Gastrocnemius medialis (tissue), 4 donors: ENCODE measurements around the gene TBCD. TPM values are rescaled to one million over a fixed set of nuclear protein-coding genes. Genes with fewer than 3 reads are reported as not detected.

Experiments
- ATAC-seq, 2 donors: fragments of 150-250 bp; one replicate each; pipeline ENCODE4 v1.9.1; 2016
- DNase-seq, 2 donors: peaks; one replicate each; pipeline ENCODE4 v3.0.0-alpha.2; 2019
- H3K27ac ChIP-seq, 4 donors: fragments of 200-600 bp; sonication (generic); 1 replicate in 1 of 4; 2 replicates in 3 of 4; pipeline ENCODE4 v1.5.1; 2016 to 2018; ENCODE audit warnings: mild to moderate bottlenecking in 2 of 4, moderate library complexity in 1 of 4
- H3K27me3 ChIP-seq, 3 donors: fragments of 200-600 bp; sonication (generic) in 2 of 3; 1 replicate in 1 of 3; 2 replicates in 2 of 3; pipeline versions ENCODE4 v1.5.1 to v1.6.0; 2016 to 2019; ENCODE audit warnings: mild to moderate bottlenecking in 1 of 3, moderate library complexity in 1 of 3
- H3K36me3 ChIP-seq, 2 donors: fragments of 200-600 bp; sonication (generic) in 1 of 2; one replicate each; pipeline ENCODE4 v1.5.1; 2017 to 2018
- H3K4me1 ChIP-seq, 2 donors: fragments of 200-600 bp; sonication (generic) in 1 of 2; one replicate each; pipeline ENCODE4 v1.5.1; 2016 to 2017; ENCODE audit warnings: mild to moderate bottlenecking in 2 of 2
- H3K4me3 ChIP-seq, 4 donors: fragments of 200-600 bp; sonication (generic) in 3 of 4; 1 replicate in 1 of 4; 2 replicates in 3 of 4; pipeline ENCODE4 v1.5.1; 2016 to 2019; ENCODE audit warnings: mild to moderate bottlenecking in 2 of 4
- H3K9me3 ChIP-seq, 3 donors: fragments of 200-600 bp; sonication (generic) in 2 of 3; 1 replicate in 1 of 3; 2 replicates in 2 of 3; pipeline ENCODE4 v1.5.1; 2016 to 2019
- CTCF ChIP-seq, 5 experiments: fragments of 450-650 bp in 3 of 5; fragments of 200-600 bp in 2 of 5; sonication (generic) in 2 of 5; IDR thresholded peaks in 4 of 5; conservative IDR thresholded peaks in 1 of 5; 1 replicate in 4 of 5; 2 replicates in 1 of 5; pipeline ENCODE4 v1.5.1; 2016 to 2019; ENCODE audit warnings: antibody characterized with exemption in 5 of 5, mild to moderate bottlenecking in 3 of 5, moderate library complexity in 3 of 5
- POLR2A ChIP-seq, 2 donors: fragments of 450-650 bp; IDR thresholded peaks; one replicate each; pipeline ENCODE4 v1.6.1; 2017; ENCODE audit warnings: antibody characterized with exemption in 2 of 2, mild to moderate bottlenecking in 2 of 2, moderate library complexity in 2 of 2
- in situ Hi-C, 4 donors: fragments of 200-750 bp; cut with MboI; loops; one replicate each; pipeline versions ENCODE4 v1.15.0 to v1.8.0; 2017; ENCODE audit warnings: low sequenced_read_pairs in 4 of 4
- intact Hi-C: fragments of 100-400 bp; cut with DNase I; formaldehyde crosslinking; loops from one replicate; pipeline ENCODE4 v1.15.1; 2023; ENCODE audit warnings: low total_unique reads
- total RNA-seq, 4 donors: library from RNA; depleted of rRNA; stranded (reverse); fragments of >200 nt; gene quantifications; one replicate each; pipeline versions ENCODE4 v1.1.0 to v1.2.3, GENCODE V29; 2016

TBCD gene
- total RNA-seq, 4 donors from 2014 or later = 18.0 to 50.4 (median 33.3) TPM

- intact Hi-C loops (loop anchor here (10.0 kb wide), 1 partner anchor 265 kb away; no protein-coding TSS in a partner anchor), in situ Hi-C loops (loop anchor here in 3 of 4 donors (10.0 kb wide), 1 partner anchor 125 kb away; no protein-coding TSS in a partner anchor)
- no peak overlapping the region for H3K4me3 ChIP-seq
- no peak for TF ChIP-seq POLR2A (IDR thresholded peaks at IDR 0.05)
- no peak for TF ChIP-seq CTCF (IDR thresholded peaks at IDR 0.05 in 4 of 5, conservative IDR thresholded peaks at IDR 0.05 in 1 of 5)
- DNase-seq = no peak
- no peak overlapping the region for H3K27ac ChIP-seq
- no peaks in the 10 kb centered on the region for H3K9me3 ChIP-seq
- peaks cover 23 to 29% of the 10 kb centered on the region in 2 donors for H3K4me1 ChIP-seq
- no peak for ATAC-seq
- H3K27me3 ChIP-seq = no peaks in the 10 kb centered on the region
- H3K36me3 ChIP-seq = no peaks in the 10 kb centered on the region
Measured at GRCh38 chr17:82789806-82790205, 37.9 kb downstream of the TBCD start.

- ATAC-seq (no peak), DNase-seq (no peak)
Measured at GRCh38 chr17:82790391-82790790, 38.5 kb downstream of the TBCD start.

GRCh38 chr17:82791532-82791931, 39.7 kb downstream of the TBCD start:
- no peaks in the 10 kb centered on the region for H3K36me3 ChIP-seq
- H3K4me3 ChIP-seq = no peak overlapping the region
- intact Hi-C loops = no loop called here
- H3K4me1 ChIP-seq = peaks cover 16 to 22% of the 10 kb centered on the region in 2 donors
- TF ChIP-seq CTCF (IDR thresholded peaks at IDR 0.05 in 4 of 5, conservative IDR thresholded peaks at IDR 0.05 in 1 of 5) (no peak), POLR2A (IDR thresholded peaks at IDR 0.05) (no peak)
- DNase-seq = no peak
- in situ Hi-C loops = no loop called here
- no peaks in the 10 kb centered on the region for H3K27me3 ChIP-seq
- no peak for ATAC-seq
- no peaks in the 10 kb centered on the region for H3K9me3 ChIP-seq
- no peak overlapping the region for H3K27ac ChIP-seq

More at GRCh38 chr17:82790391-82790790, 38.5 kb downstream of the TBCD start:
- intact Hi-C loops = no loop called here
- Histone ChIP-seq H3K9me3 (no peaks in the 10 kb centered on the region), H3K27me3 (no peaks in the 10 kb centered on the region), H3K4me3 (no peak overlapping the region), H3K27ac (no peak overlapping the region), H3K4me1 (peaks cover 23 to 29% of the 10 kb centered on the region in 2 donors), H3K36me3 (no peaks in the 10 kb centered on the region)
- TF ChIP-seq POLR2A (IDR thresholded peaks at IDR 0.05) (no peak), CTCF (IDR thresholded peaks at IDR 0.05 in 4 of 5, conservative IDR thresholded peaks at IDR 0.05 in 1 of 5) (no peak)
- in situ Hi-C loops = no loop called here

- Histone ChIP-seq H3K4me3 (no peak overlapping the region), H3K36me3 (no peaks in the 10 kb centered on the region), H3K4me1 (no peaks in the 10 kb centered on the region), H3K9me3 (no peaks in the 10 kb centered on the region), H3K27me3 (no peaks in the 10 kb centered on the region), H3K27ac (peak overlapping the region in 2 of 4 donors; percentile 25 to 57)
- TF ChIP-seq CTCF (IDR thresholded peaks at IDR 0.05 in 4 of 5, conservative IDR thresholded peaks at IDR 0.05 in 1 of 5) (no peak), POLR2A (IDR thresholded peaks at IDR 0.05) (no peak)
- ATAC-seq = no peak
- in situ Hi-C loops (no loop called here), intact Hi-C loops (no loop called here)
- no peak for DNase-seq
Measured at GRCh38 chr17:82793974-82794630, 42.2 kb downstream of the TBCD start.
